ENCODE measurements around the gene XPNPEP2.
A peak's percentile ranks its signal among the peaks of the same experiment; 100 is the strongest.
"Not testable (repeated sequence)": the region's sequence is repeated elsewhere in the genome, so short reads cannot be mapped to it uniquely, and the experiment has no call there.

The XPNPEP2 gene

DNA sequence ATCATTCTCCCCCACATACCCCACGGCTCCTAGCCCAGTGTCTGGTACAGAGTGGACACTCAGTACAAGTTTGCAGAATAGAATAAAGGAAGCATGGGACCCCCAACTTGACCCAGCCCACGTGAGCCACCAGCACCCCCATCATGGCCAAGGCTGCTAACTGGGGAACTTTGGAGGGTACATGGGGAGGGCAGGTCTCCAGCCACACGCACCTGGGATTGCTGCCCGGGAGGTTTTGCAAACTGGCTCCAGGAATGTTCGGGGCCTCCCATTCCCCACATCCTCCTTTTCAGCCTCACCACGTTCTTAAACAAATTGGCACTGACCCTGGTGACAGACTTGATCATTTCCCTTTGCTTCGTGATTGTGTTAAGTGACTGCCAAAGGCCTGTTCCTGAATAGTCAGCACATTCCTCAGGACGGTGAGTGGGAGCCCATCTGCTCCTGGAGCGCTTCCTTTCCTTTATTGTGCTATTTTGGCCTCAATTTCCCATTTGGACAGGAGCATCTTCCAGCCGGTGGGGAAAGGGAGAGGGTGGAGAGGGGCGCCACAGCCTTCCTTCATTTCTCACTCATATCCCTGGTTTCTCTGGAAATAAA, 18.7 kb upstream of the XPNPEP2 start:
- DNase-seq (ENCODE audit: low spot score), result no peak

DNA sequence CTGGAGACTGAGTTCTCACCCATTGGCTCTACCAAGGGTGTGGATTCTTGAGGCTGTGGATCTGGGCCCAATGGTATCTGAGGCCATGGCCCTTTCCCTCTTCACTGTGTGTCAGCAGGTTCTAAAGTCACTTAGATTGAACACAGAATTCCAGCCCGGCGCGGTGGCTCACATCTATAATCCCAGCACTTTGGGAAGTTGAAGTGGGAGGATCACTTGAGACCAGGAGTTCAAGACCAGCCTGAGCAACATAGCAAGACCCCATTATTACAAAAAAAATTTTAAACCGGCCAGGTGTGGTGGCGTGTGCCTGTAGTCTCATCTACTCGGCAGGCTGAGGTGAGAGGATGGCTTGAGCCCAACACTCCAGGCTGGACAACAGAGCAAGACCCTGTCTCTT, 18.0 kb upstream of the XPNPEP2 start:
- no peak for DNase-seq (ENCODE audit: low spot score)

DNA sequence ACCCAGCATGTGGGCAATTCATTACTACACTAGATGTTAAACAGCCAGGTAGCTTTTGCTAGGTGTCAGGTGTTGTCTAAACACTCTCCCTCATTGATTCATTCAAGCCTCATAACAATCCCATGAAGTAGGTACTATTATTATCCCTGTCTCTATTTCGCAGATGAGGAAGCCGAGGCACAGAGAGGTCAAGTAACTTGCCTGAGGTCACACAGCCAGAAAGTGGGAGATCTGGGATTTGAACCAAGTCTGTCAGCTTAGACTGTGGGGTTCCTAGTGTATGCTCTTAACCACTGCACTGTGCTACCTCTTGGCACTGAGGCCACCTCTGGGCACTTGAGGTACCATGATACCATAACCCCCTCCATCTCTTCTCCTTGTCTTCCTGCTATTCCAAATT, 17.4 kb upstream of the XPNPEP2 start:
- DNase-seq (ENCODE audit: low spot score), result no peak

DNA sequence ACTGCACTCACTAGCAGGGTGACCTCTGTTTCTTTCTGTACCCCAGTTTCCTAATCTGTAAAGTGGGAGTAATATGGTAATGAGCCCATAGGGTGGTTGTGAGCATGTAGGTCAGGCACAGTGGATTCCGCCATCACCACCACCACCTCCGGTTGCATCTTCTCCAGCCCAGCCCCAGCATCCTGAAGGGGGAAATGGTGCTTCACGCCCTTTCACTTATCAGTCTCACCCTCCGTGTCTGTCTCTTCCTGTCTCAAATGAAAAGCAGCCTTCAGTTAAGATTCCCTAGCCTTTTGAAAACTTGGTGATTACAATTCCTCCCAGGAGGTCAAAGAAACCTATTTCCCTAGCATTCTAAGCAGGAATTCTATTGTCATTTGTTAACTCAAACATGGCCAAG, 16.9 kb upstream of the XPNPEP2 start:
- DNase-seq (ENCODE audit: low spot score), result no peak

DNA sequence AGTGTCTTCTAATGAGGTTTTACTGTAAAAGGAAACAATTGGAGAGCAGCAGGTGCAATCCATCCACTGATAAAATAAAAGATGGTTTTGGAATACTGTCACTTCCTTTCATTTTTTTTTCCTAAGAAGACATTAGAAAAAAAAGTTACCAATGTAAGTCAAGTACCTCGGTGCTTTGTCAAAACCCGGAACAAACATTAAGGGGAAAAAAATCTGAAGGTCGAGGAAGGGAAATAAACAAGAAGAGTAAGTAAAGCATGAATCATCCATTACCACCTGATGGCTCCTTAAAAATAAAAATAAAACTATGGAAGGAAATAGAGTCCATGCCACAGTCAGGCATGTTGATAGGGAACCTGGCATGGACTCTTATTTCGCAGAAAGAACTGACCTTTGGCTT, 15.3 kb upstream of the XPNPEP2 start:
- DNase-seq (ENCODE audit: low spot score), result no peak

DNA sequence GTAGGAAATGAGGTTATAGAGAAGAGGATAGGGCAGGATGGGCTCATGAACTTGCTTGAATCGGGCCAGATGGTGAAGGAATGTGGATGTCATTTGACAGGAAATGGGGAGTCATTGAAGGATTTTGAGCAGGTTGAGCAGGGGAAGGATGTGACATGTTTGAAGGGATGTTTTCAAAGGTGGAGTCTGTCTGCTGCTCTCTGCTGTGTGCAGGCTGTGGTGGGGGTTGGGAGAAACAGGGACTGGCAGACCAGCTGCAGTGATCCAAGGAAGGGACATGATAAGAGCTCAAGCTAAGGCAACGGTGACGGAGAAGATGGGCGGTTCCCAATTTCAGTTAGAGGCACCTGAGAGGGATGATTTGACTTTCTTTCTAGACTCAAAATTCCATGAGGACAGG, 14.0 kb upstream of the XPNPEP2 start:
- no peak for DNase-seq (ENCODE audit: low spot score)

DNA sequence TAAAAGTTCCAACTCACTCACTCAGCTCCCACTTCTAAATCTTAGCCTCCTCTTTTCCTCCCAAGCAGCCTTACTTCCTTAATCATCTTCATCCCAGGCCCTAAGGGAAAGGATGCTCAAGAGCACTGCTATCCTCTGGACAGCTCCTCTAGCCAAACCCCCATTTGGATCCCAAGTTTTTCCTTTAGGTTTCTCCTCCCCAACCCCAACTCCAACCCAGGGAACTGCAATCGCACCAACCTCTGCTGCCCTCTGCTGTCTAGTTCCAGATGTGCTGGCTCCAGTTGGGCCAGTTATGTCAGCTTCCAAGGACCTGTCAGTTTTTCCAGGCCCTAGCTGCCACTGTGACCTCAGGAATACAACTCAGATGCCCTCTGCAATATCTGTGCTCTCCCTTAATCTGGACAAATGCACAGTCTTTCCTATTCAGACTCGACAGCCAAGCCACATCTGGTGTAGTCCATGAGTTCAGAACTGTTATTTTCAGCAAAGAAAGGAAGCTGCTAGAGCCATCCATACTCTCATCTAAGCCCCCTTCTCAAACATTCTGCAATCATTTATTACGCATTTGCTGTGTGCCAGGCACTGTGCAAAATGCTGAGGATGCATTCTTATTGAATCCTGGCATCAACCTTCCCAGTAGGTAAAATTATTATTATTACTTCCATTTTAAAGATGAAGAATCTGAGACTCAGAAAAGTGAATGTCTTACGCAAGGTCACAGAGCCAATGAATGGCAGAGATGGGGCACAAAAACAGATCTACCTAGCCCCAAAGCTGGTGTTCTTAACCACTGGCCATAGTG, 12.3 kb upstream of the XPNPEP2 start:
- DNase-seq (ENCODE audit: low spot score), result peak; percentile 26

DNA sequence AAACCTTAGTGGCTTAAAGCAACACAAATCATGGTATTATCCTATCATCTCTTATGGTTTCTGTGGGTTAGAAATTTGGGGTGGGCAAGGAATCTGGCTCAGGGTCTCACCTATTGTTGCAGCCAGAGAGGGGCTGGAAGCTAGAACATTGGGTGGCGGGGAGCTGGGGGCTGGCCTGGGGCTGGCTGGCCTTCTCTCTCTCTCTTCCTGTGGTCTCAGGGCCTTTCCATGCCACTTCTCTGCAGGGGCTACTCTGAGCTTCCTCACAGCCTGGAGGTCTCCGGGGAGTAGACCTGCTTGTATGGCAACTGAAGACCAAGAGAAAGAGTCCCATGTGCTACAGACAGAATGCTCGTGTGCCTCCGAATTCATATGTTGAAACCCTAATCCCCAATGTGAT, 10.7 kb upstream of the XPNPEP2 start:
- no peak for DNase-seq (ENCODE audit: low spot score)

DNA sequence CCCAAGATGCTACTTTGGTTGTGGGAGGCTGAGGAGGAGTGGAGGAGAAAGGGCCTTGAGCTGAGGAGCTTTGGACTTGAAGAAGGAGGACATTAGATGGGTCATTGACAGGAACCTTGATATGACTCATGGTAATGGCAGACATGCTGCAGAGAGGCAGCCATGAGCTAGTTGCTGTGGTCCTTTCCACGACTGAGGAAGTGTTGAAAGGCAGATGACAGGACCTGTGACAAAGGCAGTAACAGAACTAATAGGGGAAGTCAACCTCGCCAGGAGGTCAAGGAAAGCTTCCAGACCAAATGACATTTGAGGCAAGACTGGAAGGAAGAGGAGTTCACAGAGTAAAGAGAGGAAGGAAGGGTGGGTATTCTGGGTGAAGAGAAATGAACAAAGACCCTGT, 7.6 kb upstream of the XPNPEP2 start:
- no peak for DNase-seq (ENCODE audit: low spot score)

DNA sequence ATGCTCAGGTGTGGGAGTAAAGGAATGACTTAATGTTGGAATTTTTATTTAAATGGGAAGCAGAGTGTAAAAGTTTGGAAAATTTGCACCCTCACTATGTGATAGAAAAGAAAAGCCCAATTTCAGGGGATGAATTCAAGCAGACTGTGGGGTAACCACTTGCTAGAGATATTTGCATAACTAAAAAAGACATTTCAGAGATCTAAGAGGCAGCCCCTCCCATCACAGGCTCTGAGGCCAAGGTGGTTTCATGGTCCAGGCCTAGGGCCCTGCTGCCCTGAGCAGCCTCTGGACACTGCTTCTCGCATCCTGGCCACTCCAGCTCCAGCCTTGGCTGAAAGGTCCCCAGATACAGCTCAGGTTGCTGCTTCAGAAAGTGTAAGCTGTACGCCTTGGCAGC, 5.9 kb upstream of the XPNPEP2 start:
- no peak for DNase-seq (ENCODE audit: low spot score)

DNA sequence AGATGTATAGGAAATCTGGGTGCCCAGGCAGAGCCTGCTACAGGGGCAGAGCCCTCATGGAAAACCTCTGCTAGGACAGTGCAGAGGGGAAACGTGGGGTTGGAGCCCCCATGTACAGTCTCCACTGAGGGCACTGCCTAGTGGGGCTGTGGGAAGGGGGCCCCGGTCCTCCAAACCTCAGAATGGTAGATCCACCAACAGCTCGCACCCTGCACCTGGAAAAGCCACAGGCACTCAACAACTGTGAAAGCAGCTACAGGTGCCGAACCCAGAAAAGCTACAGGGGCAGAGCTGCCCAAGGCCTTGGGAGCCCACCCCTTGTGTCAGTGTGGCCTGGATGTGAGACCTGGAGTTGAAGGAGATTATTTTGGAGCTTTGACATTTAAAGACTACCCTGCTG, 5.4 kb upstream of the XPNPEP2 start:
- no peak for DNase-seq (ENCODE audit: low spot score)

DNA sequence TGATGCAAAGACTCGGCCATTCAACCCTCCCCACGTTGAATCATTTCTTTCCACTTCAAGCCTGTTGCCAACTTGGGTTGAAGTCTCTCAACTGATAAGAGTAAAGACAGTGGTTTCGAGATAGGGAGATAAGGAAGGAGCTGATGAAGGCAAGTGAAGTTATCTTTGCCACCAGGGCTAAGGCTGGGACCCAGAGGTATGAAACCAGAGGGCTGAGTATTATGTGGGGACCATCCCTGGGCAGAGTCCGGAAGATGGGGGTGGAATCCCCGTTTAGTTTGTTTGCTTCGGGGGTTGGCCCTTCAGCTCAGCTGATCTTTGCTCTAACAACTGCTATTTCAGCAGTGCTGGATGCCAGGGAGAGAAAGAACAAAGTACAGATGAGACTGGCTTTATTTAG, 2.3 kb upstream of the XPNPEP2 start:
- DNase-seq (ENCODE audit: low spot score), result no peak

DNA sequence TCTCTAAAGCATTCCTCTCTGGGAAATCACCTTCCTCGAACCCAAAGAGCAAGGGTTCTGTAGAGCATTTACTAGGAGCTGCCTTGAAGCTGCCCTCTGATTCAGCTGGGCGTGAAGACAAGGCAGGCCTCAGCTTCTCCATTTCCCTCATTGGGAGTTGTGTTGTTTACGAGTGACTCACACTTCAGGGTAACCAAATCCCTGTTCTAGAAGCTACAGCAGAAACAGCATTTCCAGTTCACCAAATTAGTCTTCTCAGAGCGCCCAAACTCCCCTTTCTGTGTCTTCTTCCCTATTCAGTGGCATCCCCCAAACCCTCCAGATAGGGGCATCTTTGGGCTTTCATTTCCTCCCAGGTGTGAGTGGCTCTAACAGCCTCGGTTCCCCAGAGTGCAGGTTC, 863 bp upstream of the XPNPEP2 start:
- DNase-seq (ENCODE audit: low spot score), result no peak

DNA sequence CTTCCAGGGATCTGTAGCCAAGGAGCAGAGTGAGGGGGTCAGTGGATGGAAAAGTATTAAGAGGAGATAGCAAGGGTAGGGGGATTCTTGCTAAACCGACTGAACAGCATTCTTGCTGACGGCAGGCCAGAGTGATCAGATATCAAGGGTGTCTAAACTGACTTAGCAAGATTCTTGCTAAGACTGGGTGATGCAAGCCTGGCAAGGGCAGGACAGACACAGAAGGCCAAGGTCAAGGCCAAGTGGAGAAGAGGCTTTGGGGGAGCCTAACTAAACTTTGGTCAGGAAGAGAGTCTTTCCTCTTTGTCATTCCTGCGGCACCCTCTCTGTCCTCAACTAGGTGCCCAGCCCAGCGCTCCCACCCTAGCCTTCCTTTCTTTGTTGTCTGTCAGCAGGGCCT, 799 bp downstream of the XPNPEP2 start:
- DNase-seq (ENCODE audit: low spot score), result no peak

DNA sequence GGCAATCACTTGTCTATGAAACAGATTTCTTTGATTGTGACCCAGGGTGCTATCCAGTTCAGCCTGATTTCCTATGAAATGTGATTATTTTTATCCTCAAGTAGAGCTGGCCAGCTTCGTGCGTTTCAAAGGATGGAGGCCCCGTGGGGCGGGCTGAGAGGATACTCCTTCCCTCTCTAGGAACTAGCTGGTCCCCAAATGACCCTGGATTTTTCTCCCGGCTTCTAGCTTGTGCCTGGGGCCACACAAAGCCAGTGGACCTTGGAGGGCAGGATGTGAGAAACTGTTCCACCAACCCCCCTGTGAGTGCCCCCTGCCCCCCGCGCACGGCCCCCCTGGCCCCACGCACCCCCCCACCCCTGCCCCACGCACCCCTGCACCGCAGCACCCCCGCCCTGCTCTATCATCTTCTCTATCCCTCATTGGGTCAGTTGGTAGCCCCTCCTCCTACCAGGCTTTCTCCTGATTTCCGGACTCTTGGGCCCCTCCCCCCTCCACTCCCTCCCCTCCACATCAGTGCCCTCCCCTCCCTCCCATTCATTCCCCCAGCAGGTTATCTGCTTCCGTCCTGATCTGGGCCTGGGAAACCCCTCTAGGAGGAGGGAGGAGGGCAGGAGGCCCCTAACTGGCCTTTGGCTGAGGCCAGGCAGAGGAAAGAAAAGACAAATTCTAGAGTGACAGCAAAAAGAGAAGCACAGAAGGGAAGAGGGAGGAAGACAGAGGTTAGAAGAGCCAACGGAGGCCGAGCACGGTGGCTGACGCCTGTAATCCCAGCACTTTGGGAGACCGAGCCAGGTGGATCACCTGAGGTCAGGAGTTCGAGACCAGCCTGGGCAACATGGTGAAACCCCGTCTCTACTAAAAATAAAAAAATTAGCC, 3.3 kb downstream of the XPNPEP2 start:
- no peak for DNase-seq (ENCODE audit: low spot score)

DNA sequence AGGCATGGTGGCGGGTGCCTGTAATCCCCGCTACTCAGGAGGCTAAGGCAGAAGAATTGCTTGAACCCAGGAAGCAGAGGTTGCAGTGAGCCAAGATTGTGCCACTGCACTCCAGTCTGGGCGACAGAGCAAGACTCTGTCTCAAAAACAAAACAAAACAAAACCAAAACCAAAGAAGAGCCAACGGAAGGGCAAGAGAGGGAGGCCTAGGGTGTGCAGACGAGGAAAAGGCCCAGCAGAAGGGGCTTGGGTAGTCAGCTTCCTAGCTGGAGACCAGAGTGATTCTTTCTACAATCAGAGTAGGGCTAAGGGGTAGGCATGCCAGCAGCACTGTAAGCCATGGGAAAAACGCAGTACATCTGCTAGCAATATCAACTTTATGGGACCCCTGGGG, 4.0 kb downstream of the XPNPEP2 start:
- not testable (repeated sequence) for DNase-seq (ENCODE audit: low spot score)

DNA sequence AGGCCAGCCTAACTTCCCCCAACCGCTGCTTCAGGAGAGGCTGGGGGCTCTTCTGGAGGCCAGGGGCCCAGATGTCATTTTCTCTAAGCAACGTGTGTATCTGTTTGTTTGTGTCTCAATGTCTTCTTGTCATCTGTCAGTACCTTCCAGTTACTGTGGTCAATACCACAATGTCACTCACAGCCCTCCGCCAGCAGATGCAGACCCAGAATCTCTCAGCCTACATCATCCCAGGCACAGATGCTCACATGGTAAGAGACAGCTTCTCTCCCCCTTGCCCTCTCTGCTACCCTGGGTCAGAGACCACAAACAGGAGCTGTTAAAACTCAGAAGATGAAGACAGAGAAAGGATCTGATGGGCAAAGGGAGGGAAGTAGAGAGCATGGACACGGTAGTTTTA, 5.0 kb downstream of the XPNPEP2 start:
- no peak for DNase-seq (ENCODE audit: low spot score)

DNA sequence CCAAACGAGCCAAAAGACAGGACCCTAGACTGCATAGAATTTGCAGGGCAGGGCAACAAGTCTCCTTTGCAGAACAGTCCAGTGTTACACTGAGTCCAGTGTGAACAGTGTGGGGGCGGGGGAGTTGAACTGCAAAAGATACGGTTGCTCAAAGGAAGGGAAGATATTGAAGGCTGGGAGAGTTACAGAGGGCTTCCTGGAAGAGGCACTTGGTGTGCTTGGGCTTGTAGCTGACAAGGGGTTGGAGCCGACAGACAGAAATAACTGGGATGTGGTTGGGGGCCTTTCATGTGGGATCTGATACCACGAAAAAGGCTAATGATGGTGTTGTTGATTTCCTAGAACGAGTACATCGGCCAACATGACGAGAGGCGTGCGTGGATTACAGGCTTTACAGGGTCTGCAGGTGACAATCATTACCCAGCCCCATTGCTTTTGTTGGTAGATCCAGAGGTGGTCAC, 6.1 kb downstream of the XPNPEP2 start:
- DNase-seq (ENCODE audit: low spot score), result no peak

DNA sequence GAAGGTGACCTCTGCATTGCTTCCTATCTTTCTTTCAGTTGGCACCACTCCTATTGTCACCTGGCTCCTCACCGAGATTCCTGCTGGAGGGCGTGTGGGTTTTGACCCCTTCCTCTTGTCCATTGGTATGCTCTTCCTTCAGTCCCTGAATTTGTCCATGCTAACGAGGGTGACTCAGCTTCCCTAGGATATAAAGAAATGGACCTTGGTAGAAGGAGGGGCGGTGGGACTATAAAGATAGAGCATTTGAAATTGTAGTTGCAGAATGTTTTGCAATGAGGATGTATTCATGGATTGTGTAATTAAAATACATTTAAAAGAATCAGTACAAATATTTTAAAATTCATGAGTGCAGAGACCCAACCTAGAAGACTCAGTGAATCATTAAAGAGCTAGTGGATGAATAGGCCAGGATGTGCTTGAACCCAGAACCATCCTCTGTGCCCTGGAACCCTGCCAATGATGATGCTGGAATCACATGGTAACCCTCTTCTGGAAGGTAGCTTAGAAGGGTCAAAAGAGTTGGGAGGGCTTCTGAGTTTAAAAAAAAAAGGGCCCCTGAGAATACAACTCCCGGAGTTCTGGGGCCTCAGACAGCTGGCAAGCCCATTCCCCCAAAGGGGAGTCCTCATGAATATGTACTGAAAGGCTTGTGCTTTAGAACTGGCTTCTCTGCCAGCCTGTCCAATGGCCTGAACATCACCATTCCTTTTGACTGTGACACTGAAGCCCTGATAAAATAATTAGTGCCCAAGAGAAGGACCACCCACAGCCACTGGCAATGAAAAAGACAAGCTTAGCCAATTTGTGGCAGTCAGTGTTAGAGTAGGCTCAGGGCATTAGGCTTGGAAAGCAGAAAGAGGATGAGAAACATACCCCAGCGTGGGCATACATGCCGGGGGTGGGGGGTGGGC, 8.0 kb downstream of the XPNPEP2 start:
- DNase-seq (ENCODE audit: low spot score), result no peak

DNA sequence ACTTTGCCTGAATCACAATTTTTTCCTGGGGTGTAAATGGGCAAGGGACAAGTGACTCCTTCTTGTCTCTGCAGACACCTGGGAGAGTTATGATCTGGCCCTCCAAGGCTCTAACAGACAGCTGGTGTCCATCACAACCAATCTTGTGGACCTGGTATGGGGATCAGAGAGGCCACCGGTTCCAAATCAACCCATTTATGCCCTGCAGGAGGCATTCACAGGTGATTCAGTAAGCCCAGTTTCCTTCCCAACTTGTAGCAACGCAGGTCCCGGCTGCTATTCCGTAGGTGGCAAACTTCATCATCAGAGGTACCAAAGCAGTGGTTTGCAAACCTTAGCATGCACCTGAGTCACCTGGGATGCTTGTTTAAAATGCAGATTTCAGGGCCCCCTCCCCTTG, 8.8 kb downstream of the XPNPEP2 start:
- no peak for DNase-seq (ENCODE audit: low spot score)

DNA sequence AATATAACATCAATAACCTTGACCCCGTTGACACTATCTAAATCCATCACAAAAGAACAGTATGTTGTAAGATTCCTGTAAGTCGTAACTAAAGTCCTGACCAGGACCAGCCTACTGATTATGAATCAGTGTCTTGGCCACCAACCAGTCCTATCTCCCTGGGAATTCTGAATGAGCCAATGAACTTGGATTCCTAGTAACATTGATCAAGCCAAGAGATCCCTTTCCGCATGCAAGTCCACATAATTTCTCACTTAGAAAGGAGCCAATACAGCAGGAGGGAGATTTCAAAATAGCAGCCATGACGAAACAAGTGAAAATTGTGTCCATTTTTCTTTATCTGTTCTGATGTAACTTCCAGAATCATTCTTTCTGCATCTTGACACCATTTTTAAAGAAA, 9.5 kb downstream of the XPNPEP2 start:
- DNase-seq (ENCODE audit: low spot score), result no peak

DNA sequence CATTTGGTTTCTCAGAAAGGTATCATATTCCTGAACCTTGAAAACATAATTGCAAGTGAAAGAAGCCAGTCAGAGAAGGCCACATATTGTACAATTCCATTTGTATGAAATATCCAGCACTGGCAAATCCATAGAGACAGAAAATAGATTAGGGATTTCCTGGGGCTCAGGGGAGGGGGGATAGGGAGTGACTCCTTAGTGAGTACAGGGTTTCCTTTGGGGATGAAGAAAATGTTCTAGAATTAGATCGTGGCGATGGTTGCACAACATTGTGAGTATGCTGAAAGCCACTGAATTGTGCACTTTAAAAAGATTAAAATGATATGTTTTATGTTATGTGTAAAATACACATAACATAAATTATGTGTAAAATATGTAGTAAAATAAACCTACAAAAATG, 10.3 kb downstream of the XPNPEP2 start:
- DNase-seq (ENCODE audit: low spot score), result no peak

Data from NAMALWA (cell line).